Right atrium auricular region (tissue), 2 donors: ENCODE results near the gene PDE4D. TPM values are rescaled to one million over a fixed set of nuclear protein-coding genes. Genes with fewer than 3 reads are reported as not detected.

Experiments
- DNase-seq: peaks from one replicate; pipeline ENCODE4 v3.0.0-alpha.2; 2019; ENCODE audit warnings: low spot score
- H3K27ac ChIP-seq, 2 donors: fragments of 200-600 bp; sonication (generic); 1 replicate in 1 of 2; 2 replicates in 1 of 2; pipeline ENCODE4 v1.5.1; 2016 to 2019
- H3K27me3 ChIP-seq, 2 donors: fragments of 200-600 bp; sonication (generic); one replicate each; pipeline versions ENCODE4 v1.5.1 to v1.6.0; 2017 to 2019
- H3K36me3 ChIP-seq: fragments of 200-600 bp; sonication (generic); one replicate; pipeline ENCODE4 v1.5.1; 2016
- H3K4me1 ChIP-seq, 2 donors: fragments of 200-600 bp; sonication (generic); one replicate each; pipeline versions ENCODE4 v1.5.1 to v1.6.0; 2017 to 2019
- H3K4me3 ChIP-seq, 2 donors: fragments of 200-600 bp; sonication (generic); 1 replicate in 1 of 2; 2 replicates in 1 of 2; pipeline ENCODE4 v1.5.1; 2017 to 2019; ENCODE audit warnings: mild to moderate bottlenecking in 1 of 2, moderate library complexity in 1 of 2
- H3K9me3 ChIP-seq, 2 donors: fragments of 200-600 bp; sonication (generic); one replicate each; pipeline ENCODE4 v1.5.1; 2019
- total RNA-seq, 2 donors: library from RNA; depleted of rRNA; stranded (reverse); fragments of >200 nt; gene quantifications; one replicate each; pipeline ENCODE4 v1.1.0, GENCODE V29; 2016
- TF ChIP-seq, protein P1 (sequence below), 2 donors: fragments of 200-600 bp; sonication (generic); IDR thresholded peaks; one replicate each; pipeline ENCODE4 v1.5.1; 2019; ENCODE audit warnings: antibody characterized with exemption in 2 of 2

The PDE4D gene
- total RNA-seq, 2 donors from 2014 or later = 43.3 to 44.0 TPM

DNA sequence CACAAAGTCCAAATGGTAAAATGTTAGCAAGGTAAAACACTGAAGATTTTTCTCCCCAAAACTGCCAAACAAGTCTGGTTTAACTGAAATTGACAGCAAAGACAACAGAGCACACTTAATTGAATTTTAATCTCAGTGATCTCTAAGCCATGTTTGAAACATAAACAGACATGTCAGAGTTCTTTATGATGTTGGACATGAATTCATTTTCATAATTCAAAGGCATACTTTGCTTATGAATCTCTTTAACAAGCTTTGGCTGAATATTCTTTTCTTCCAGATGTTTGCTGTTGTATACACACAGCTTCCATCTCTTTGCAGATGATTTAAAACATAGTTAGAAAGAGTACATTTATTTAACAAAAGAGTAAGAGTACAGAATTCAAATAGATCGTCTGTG, 801.6 kb downstream of the PDE4D start:
- peaks cover 0 to 13% of the 10 kb centered on the region in 2 donors for H3K4me1 ChIP-seq
- H3K36me3 ChIP-seq = no peaks in the 10 kb centered on the region
- no peak overlapping the region for H3K27ac ChIP-seq
- H3K4me3 ChIP-seq = no peak overlapping the region
- TF ChIP-seq, protein P1, sequence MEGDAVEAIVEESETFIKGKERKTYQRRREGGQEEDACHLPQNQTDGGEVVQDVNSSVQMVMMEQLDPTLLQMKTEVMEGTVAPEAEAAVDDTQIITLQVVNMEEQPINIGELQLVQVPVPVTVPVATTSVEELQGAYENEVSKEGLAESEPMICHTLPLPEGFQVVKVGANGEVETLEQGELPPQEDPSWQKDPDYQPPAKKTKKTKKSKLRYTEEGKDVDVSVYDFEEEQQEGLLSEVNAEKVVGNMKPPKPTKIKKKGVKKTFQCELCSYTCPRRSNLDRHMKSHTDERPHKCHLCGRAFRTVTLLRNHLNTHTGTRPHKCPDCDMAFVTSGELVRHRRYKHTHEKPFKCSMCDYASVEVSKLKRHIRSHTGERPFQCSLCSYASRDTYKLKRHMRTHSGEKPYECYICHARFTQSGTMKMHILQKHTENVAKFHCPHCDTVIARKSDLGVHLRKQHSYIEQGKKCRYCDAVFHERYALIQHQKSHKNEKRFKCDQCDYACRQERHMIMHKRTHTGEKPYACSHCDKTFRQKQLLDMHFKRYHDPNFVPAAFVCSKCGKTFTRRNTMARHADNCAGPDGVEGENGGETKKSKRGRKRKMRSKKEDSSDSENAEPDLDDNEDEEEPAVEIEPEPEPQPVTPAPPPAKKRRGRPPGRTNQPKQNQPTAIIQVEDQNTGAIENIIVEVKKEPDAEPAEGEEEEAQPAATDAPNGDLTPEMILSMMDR (IDR thresholded peaks at IDR 0.05) = no peak
- DNase-seq = no peak
- no peaks in the 10 kb centered on the region for H3K9me3 ChIP-seq
- no peaks in the 10 kb centered on the region for H3K27me3 ChIP-seq

DNA sequence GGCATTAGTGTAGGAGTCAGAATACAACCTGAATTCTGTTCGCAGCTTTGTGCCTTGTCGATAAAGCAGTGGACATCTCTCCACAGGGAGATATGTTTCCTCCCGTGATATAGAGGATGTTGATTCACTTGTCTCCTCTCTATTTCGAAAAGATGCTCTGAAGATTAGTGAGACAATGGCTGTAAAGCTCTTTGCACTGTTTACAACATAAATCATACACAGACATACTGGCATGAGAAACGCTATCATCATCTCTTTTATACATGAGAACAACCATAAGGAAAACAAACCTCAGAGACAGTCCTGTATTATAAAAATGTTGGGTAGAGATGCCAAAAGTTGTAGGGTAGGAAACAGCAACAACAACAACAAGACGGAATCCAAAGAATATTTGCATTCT, 803.2 kb downstream of the PDE4D start:
- no peak for DNase-seq
- H3K27ac ChIP-seq = no peak overlapping the region
- no peaks in the 10 kb centered on the region for H3K9me3 ChIP-seq
- no peaks in the 10 kb centered on the region for H3K36me3 ChIP-seq
- no peaks in the 10 kb centered on the region for H3K27me3 ChIP-seq
- no peak overlapping the region for H3K4me3 ChIP-seq
- H3K4me1 ChIP-seq = peaks cover 0 to 13% of the 10 kb centered on the region in 2 donors
- TF ChIP-seq, protein P1 (IDR thresholded peaks at IDR 0.05) = no peak

GRCh38 chr5:59089767-59090166, 803.8 kb downstream of the PDE4D start:
- Histone ChIP-seq H3K27ac (no peak overlapping the region), H3K4me3 (no peak overlapping the region), H3K4me1 (peaks cover 0 to 13% of the 10 kb centered on the region in 2 donors), H3K27me3 (no peaks in the 10 kb centered on the region), H3K9me3 (no peaks in the 10 kb centered on the region), H3K36me3 (no peaks in the 10 kb centered on the region)
- DNase-seq = no peak
- TF ChIP-seq, protein P1 (IDR thresholded peaks at IDR 0.05) = no peak

- no peak overlapping the region for H3K4me3 ChIP-seq
- no peaks in the 10 kb centered on the region for H3K9me3 ChIP-seq
- no peak overlapping the region for H3K27ac ChIP-seq
- DNase-seq = no peak
- no peaks in the 10 kb centered on the region for H3K36me3 ChIP-seq
- no peaks in the 10 kb centered on the region for H3K27me3 ChIP-seq
- TF ChIP-seq, protein P1 (IDR thresholded peaks at IDR 0.05) = no peak
- H3K4me1 ChIP-seq = peaks cover 0 to 13% of the 10 kb centered on the region in 2 donors
Measured at GRCh38 chr5:59088546-59088945, 805.0 kb downstream of the PDE4D start.

DNA sequence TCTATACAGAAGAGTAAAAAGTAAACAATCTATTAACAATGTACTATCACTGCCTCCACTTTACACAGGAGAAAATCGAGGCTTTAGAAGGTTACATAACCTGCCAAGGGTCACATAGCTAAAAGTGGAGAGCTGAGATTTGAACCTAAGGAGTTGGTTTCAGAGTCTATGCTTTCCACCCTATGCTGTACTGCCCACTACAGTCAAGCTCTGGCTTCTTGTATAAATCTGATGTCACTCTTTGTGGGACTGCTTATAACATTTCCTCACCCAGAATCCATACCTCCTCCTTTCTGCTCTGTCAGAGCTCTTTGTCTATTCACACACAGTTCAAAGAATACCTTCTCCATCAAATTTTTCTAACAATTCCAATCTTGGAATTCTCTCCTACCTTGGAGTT, 807.5 kb downstream of the PDE4D start:
- H3K4me1 ChIP-seq = peaks cover 0 to 10% of the 10 kb centered on the region in 2 donors
- DNase-seq = no peak
- no peaks in the 10 kb centered on the region for H3K36me3 ChIP-seq
- H3K27ac ChIP-seq = no peak overlapping the region
- TF ChIP-seq, protein P1 (IDR thresholded peaks at IDR 0.05) = no peak
- no peaks in the 10 kb centered on the region for H3K27me3 ChIP-seq
- H3K4me3 ChIP-seq = no peak overlapping the region
- H3K9me3 ChIP-seq = no peaks in the 10 kb centered on the region

DNA sequence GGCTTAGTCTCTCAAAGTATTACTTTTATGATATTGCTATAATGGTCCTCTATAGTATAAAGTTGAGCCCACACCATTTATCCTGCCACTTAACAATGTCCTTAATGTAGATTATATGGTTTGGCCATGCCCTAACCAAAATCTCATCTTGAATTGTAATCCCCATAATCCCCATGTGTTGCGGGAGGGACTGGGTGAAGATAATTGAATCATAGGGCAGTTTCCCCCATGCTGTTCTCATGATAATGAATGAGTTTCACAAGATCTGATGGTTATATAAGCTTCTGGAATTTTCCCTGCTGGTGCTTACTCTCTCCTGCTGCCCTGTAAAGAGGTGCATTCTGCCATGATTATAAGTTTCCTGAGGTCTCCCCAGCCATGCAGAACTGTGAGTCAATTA, 811.8 kb downstream of the PDE4D start:
- Histone ChIP-seq H3K27ac (no peak overlapping the region), H3K4me1 (peaks cover 0 to 7% of the 10 kb centered on the region in 2 donors), H3K27me3 (no peaks in the 10 kb centered on the region), H3K36me3 (no peaks in the 10 kb centered on the region), H3K9me3 (no peaks in the 10 kb centered on the region), H3K4me3 (no peak overlapping the region)
- TF ChIP-seq, protein P1 (IDR thresholded peaks at IDR 0.05) = no peak
- DNase-seq = no peak
